ENCODE data around the gene PPIP5K1.

PPIP5K1 gene

GRCh38 chr15:43484455-43484854, 105.6 kb downstream of the PPIP5K1 start:
- Histone ChIP-seq H3K4me3 (ENCODE audit: low read depth in 1 of 2, low read length in 1 of 2) (no peak overlapping the region), H3K36me3 (peaks cover under 1% of the 10 kb centered on the region), H3K4me1 (ENCODE audit: control insufficient read depth in 1 of 2, insufficient read depth in 1 of 2, low read depth in 1 of 2, low read length in 1 of 2) (no peaks in the 10 kb centered on the region), H3K27me3 (no peaks in the 10 kb centered on the region), H3K27ac (no peak overlapping the region), H3K9me3 (no peaks in the 10 kb centered on the region)
- TF ChIP-seq, protein P1, sequence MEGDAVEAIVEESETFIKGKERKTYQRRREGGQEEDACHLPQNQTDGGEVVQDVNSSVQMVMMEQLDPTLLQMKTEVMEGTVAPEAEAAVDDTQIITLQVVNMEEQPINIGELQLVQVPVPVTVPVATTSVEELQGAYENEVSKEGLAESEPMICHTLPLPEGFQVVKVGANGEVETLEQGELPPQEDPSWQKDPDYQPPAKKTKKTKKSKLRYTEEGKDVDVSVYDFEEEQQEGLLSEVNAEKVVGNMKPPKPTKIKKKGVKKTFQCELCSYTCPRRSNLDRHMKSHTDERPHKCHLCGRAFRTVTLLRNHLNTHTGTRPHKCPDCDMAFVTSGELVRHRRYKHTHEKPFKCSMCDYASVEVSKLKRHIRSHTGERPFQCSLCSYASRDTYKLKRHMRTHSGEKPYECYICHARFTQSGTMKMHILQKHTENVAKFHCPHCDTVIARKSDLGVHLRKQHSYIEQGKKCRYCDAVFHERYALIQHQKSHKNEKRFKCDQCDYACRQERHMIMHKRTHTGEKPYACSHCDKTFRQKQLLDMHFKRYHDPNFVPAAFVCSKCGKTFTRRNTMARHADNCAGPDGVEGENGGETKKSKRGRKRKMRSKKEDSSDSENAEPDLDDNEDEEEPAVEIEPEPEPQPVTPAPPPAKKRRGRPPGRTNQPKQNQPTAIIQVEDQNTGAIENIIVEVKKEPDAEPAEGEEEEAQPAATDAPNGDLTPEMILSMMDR (IDR thresholded peaks at IDR 0.05), result no peak
